Lung (tissue), 5 donors: Measurements from ENCODE around the gene KLRB1. TPM values are rescaled to one million over a fixed set of nuclear protein-coding genes. Genes with fewer than 3 reads are reported as not detected.

ENCODE experiments used
- polyA plus RNA-seq, 2 donors: library from polyadenylated mRNA; stranded (reverse); fragments of 200-250 nt; gene quantifications; one replicate each; pipeline ENCODE4 v1.2.1, GENCODE V29; 2013
- small RNA-seq: library from RNA; depleted of rRNA; stranded (forward); fragments of <200 nt; gene quantifications from one replicate; pipeline ENCODE3, GENCODE V24; 2014; ENCODE audit warnings: low replicate concordance
- total RNA-seq, 2 donors: library from RNA; depleted of rRNA in 1 of 2; stranded (reverse); fragments of >200 nt in 1 of 2; gene quantifications; one replicate each; pipeline ENCODE4 v1.2.1, GENCODE V29; 2014 to 2021
- donor health status: Bipolar disorder and iron deficiency.
- donor health status: healthy.
- donor health status: DM: yes; HTN: yes; CAD: no.

KLRB1 gene
- total and polyA plus RNA-seq, 4 donors = 1.4 to 3.5 (median 2.3) TPM

Small RNAs within 50 kb of the gene (small RNA-seq; reads per million reads assigned to genes)
- gene AC010186.4 (not detected), gene RNU6-700P (not detected)

Other genes with a start within 250 kb of the KLRB1 start
- gene CLEC2D, start 61.8 kb upstream of the KLRB1 start, total RNA-seq = 10 to 100 TPM; 11.6 to 30.5 TPM
- 1 to 10 TPM; 4.4 to 6.4 TPM for gene CLEC2D, start 61.8 kb upstream of the KLRB1 start, polyA plus RNA-seq
- gene CLECL1, start 125.2 kb upstream of the KLRB1 start, total RNA-seq = 1 to 10 TPM in 1 of 2 donors, under 1 TPM in 1; 0.74 to 2.1 TPM
- 1 to 10 TPM in 1 of 2 donors, under 1 TPM in 1; 0.72 to 1.9 TPM for gene CLECL1, start 125.2 kb upstream of the KLRB1 start, polyA plus RNA-seq
- gene CD69, start 153.0 kb upstream of the KLRB1 start, total RNA-seq = 10 to 100 TPM in 1 of 2 donors, 1 to 10 TPM in 1; 5.2 to 17.4 TPM
- 10 to 100 TPM in 1 of 2 donors, 1 to 10 TPM in 1; 3.9 to 14.2 TPM for gene CD69, start 153.0 kb upstream of the KLRB1 start, polyA plus RNA-seq
- gene KLRF1, start 219.6 kb upstream of the KLRB1 start, total RNA-seq = 1 to 10 TPM; 1.1 to 2.2 TPM
- gene KLRF1, start 219.6 kb upstream of the KLRB1 start, polyA plus RNA-seq = 1 to 10 TPM; 1.4 TPM